ENCODE results near the gene ZNF148.

- TF ChIP-seq CTCF (IDR thresholded peaks at IDR 0.05) (no peak), POLR2A (IDR thresholded peaks at IDR 0.05) (no peak), POLR2AphosphoS5 (IDR thresholded peaks at IDR 0.05) (no peak)
These were observed 40.2 kb downstream of the ZNF148 start for GRCh38 chr3:125334675-125335560.

All from upper lobe of left lung (tissue), 4 donors.